Adrenal gland (tissue), 5 donors: ENCODE results near the gene CXCL6.

Experiments
- CTCF ChIP-seq, 6 experiments: fragments of 450-650 bp in 4 of 6; fragments of 200-600 bp in 2 of 6; sonication (generic) in 1 of 6; IDR thresholded peaks; 1 replicate in 5 of 6; 2 replicates in 1 of 6; pipeline versions ENCODE4 v1.5.1 to v1.8.0; 2016 to 2021; ENCODE audit warnings: antibody characterized with exemption in 6 of 6, mild to moderate bottlenecking in 2 of 6, moderate library complexity in 1 of 6
- POLR2A ChIP-seq, 2 donors: fragments of 450-650 bp; IDR thresholded peaks; one replicate each; pipeline ENCODE4 v1.6.1; 2017; ENCODE audit warnings: antibody characterized with exemption in 2 of 2, mild to moderate bottlenecking in 2 of 2, moderate library complexity in 1 of 2
- donor health status: DM: no; HTN: no; CAD: no.

GRCh38 chr4:73844345-73844744 lies 7.9 kb downstream of the CXCL6 start:
- TF ChIP-seq CTCF (IDR thresholded peaks at IDR 0.05) (no peak), POLR2A (IDR thresholded peaks at IDR 0.05) (no peak)
